Measurements from ENCODE around the gene ITGB7.
"Not testable (repeated sequence)": the region's sequence is repeated elsewhere in the genome, so short reads cannot be mapped to it uniquely, and the experiment has no call there.

Gene ITGB7

GRCh38 chr12:53180220-53180930, 26.7 kb downstream of the ITGB7 start, which contains the start of the genes CSAD and ZNF740:
CSAD (minus strand) TSS chr12:53180925; CDS start chr12:53173470, 7,455 bp downstream.
ZNF740 (plus strand) TSS chr12:53180722; CDS start chr12:53181984, 1,262 bp downstream.
- Histone ChIP-seq H3K9me3 (replicated peaks; ENCODE audit: insufficient read depth, low read length) (no peaks in the 10 kb centered on the region), H3F3A (ENCODE audit: insufficient read depth, low read length) (peaks cover 37% of the 10 kb centered on the region), H3K36me3 (replicated peaks; ENCODE audit: insufficient read depth, low read length) (peaks cover 14% of the 10 kb centered on the region; the same call in 1 of the 2 replicates), H3K79me2 (ENCODE audit: low read length) (peaks cover 45% of the 10 kb centered on the region), H3K9ac (ENCODE audit: low read length) (peak within 1 kb of the TSS; percentile 70), H3K4me2 (ENCODE audit: low read depth, low read length) (peak within 1 kb of the TSS; percentile 97), H3K9me2 (replicated peaks; ENCODE audit: insufficient read depth, low read length) (no peaks in the 10 kb centered on the region), H4K20me1 (ENCODE audit: insufficient read depth, low read length) (no peaks in the 10 kb centered on the region; the same call in 1 of the 2 replicates), H2AFZ (ENCODE audit: low read length) (peak within 1 kb of the TSS; percentile 89), H3K4me1 (ENCODE audit: low read length) (peaks cover 38% of the 10 kb centered on the region), H3K27ac (ENCODE audit: low read length) (peak within 1 kb of the TSS; percentile 73), H3K27me3 (replicated peaks; ENCODE audit: insufficient read depth, low read length) (no peaks in the 10 kb centered on the region), H3K4me3 (ENCODE audit: low read length) (peak within 1 kb of the TSS; percentile 68)
- TF ChIP-seq EZH2 (optimal IDR thresholded peaks at IDR 0.05; ENCODE audit: low read depth, low read length) (no peak), EZH2phosphoT487 (IDR thresholded peaks at IDR 0.05; ENCODE audit: low read length) (no peak), CTCF (IDR thresholded peaks at IDR 0.05; ENCODE audit: low read length) (no peak)
- peak; percentile 98 for DNase-seq

- TF ChIP-seq EZH2 (optimal IDR thresholded peaks at IDR 0.05; ENCODE audit: low read depth, low read length), result no peak
- TF ChIP-seq CTCF (IDR thresholded peaks at IDR 0.05; ENCODE audit: low read length), result no peak
- no peak for TF ChIP-seq EZH2phosphoT487 (IDR thresholded peaks at IDR 0.05; ENCODE audit: low read length)
- H3K9me2 ChIP-seq (replicated peaks; ENCODE audit: insufficient read depth, low read length), result no peaks in the 10 kb centered on the region
- H3F3A ChIP-seq (ENCODE audit: insufficient read depth, low read length), result peaks cover 33% of the 10 kb centered on the region
- H3K79me2 ChIP-seq (ENCODE audit: low read length), result peaks cover 40% of the 10 kb centered on the region
- H3K27ac ChIP-seq (ENCODE audit: low read length), result peak overlapping the region; percentile 73
- peak overlapping the region; percentile 70 for H3K9ac ChIP-seq (ENCODE audit: low read length)
- peak overlapping the region; percentile 97 for H3K4me2 ChIP-seq (ENCODE audit: low read depth, low read length)
- H3K4me3 ChIP-seq (ENCODE audit: low read length), result peak overlapping the region; percentile 68
- peaks cover 38% of the 10 kb centered on the region for H3K4me1 ChIP-seq (ENCODE audit: low read length)
- DNase-seq, result peak; percentile 55
- peaks cover 14% of the 10 kb centered on the region; the same call in 1 of the 2 replicates for H3K36me3 ChIP-seq (replicated peaks; ENCODE audit: insufficient read depth, low read length)
- H4K20me1 ChIP-seq (ENCODE audit: insufficient read depth, low read length), result no peaks in the 10 kb centered on the region; the same call in 1 of the 2 replicates
- H3K9me3 ChIP-seq (replicated peaks; ENCODE audit: insufficient read depth, low read length), result no peaks in the 10 kb centered on the region
- H3K27me3 ChIP-seq (replicated peaks; ENCODE audit: insufficient read depth, low read length), result no peaks in the 10 kb centered on the region
- peak overlapping the region; percentile 89 for H2AFZ ChIP-seq (ENCODE audit: low read length)
Measured at GRCh38 chr12:53179687-53180219, 27.3 kb downstream of the ITGB7 start.

- not testable (repeated sequence) for H3K27me3 ChIP-seq (replicated peaks; ENCODE audit: insufficient read depth, low read length); H3K27ac ChIP-seq (ENCODE audit: low read length); H2AFZ ChIP-seq (ENCODE audit: low read length); H3K4me3 ChIP-seq (ENCODE audit: low read length); H4K20me1 ChIP-seq (ENCODE audit: insufficient read depth, low read length); H3K9me3 ChIP-seq (replicated peaks; ENCODE audit: insufficient read depth, low read length); H3K9me2 ChIP-seq (replicated peaks; ENCODE audit: insufficient read depth, low read length); H3K4me2 ChIP-seq (ENCODE audit: low read depth, low read length); DNase-seq; H3K9ac ChIP-seq (ENCODE audit: low read length)
- Histone ChIP-seq H3K36me3 (replicated peaks; ENCODE audit: insufficient read depth, low read length) (peaks cover 14% of the 10 kb centered on the region; the same call in 1 of the 2 replicates), H3F3A (ENCODE audit: insufficient read depth, low read length) (peaks cover 27% of the 10 kb centered on the region), H3K4me1 (ENCODE audit: low read length) (peaks cover 34% of the 10 kb centered on the region), H3K79me2 (ENCODE audit: low read length) (peaks cover 35% of the 10 kb centered on the region)
Measured at GRCh38 chr12:53178803-53179202, 28.2 kb downstream of the ITGB7 start.

- peaks cover 27% of the 10 kb centered on the region for H3K4me1 ChIP-seq (ENCODE audit: low read length)
- H3K9me2 ChIP-seq (replicated peaks; ENCODE audit: insufficient read depth, low read length); H3K9ac ChIP-seq (ENCODE audit: low read length); H4K20me1 ChIP-seq (ENCODE audit: insufficient read depth, low read length); DNase-seq; H3K36me3 ChIP-seq (replicated peaks; ENCODE audit: insufficient read depth, low read length); H3K9me3 ChIP-seq (replicated peaks; ENCODE audit: insufficient read depth, low read length); H2AFZ ChIP-seq (ENCODE audit: low read length); H3K4me2 ChIP-seq (ENCODE audit: low read depth, low read length); H3K27ac ChIP-seq (ENCODE audit: low read length); H3K27me3 ChIP-seq (replicated peaks; ENCODE audit: insufficient read depth, low read length); H3K4me3 ChIP-seq (ENCODE audit: low read length): not testable (repeated sequence)
- peaks cover 27% of the 10 kb centered on the region for H3F3A ChIP-seq (ENCODE audit: insufficient read depth, low read length)
- peaks cover 21% of the 10 kb centered on the region for H3K79me2 ChIP-seq (ENCODE audit: low read length)
Measured at GRCh38 chr12:53177447-53177846, 29.6 kb downstream of the ITGB7 start.

Measured in MM.1S (cell line).